A673 (cell line): ENCODE data around the gene SPIB. TPM values are rescaled to one million over a fixed set of nuclear protein-coding genes. Genes with fewer than 3 reads are reported as not detected.

ENCODE experiments used
- BruUV-seq: library from RNA; stranded (reverse); fragments of 400-500 nt; replicated peaks from 2 replicates; lab custom pipeline; 2021; lab: Mats Ljungman, UMichigan
- CTCF ChIA-PET: fragments of 300-600 bp; sonication (Branson Sonifier 250); formaldehyde crosslinking; loops from one replicate; lab custom pipeline; 2022; ENCODE audit warnings: antibody characterized with exemption; lab: Charles Lee
- POLR2A ChIA-PET: fragments of 300-600 bp; sonication (Branson Sonifier 250); formaldehyde crosslinking; loops from one replicate; lab custom pipeline; 2022; ENCODE audit warnings: antibody characterized with exemption; ENCODE audit not compliant: low non-redundant PET; lab: Charles Lee
- DNase-seq: peaks from one replicate; pipeline ENCODE4 v3.0.0-alpha.2; 2015; ENCODE audit warnings: low spot score
- H3K27ac ChIP-seq: fragments of 200-600 bp; sonication (generic); 2 replicates; pipeline ENCODE4 v1.5.1; 2016; ENCODE audit warnings: mixed run types, low read depth, mild to moderate bottlenecking, mixed read lengths, antibody characterized with exemption, low read length; ENCODE audit not compliant: poor library complexity, severe bottlenecking
- H3K27me3 ChIP-seq: fragments of 200-600 bp; sonication (generic); replicated peaks from 2 replicates; pipeline ENCODE4 v1.6.1; 2017; ENCODE audit warnings: mixed run types, low read depth, mild to moderate bottlenecking, mixed read lengths, antibody characterized with exemption, low read length; ENCODE audit not compliant: insufficient read depth, poor library complexity
- H3K36me3 ChIP-seq: fragments of 200-600 bp; sonication (generic); 2 replicates; pipeline ENCODE4 v1.6.1; 2016; ENCODE audit warnings: mixed run types, mild to moderate bottlenecking, mixed read lengths, antibody characterized with exemption, low read length; ENCODE audit not compliant: insufficient read depth, poor library complexity, severe bottlenecking
- H3K4me1 ChIP-seq: fragments of 200-600 bp; sonication (generic); 2 replicates; pipeline ENCODE4 v1.6.1; 2017; ENCODE audit warnings: mixed run types, mild to moderate bottlenecking, mixed read lengths, antibody characterized with exemption, low read length; ENCODE audit not compliant: insufficient read depth, poor library complexity, severe bottlenecking
- H3K4me3 ChIP-seq: fragments of 200-600 bp; sonication (generic); 2 replicates; pipeline ENCODE4 v1.5.1; 2016; ENCODE audit warnings: low read depth, mixed run types, mild to moderate bottlenecking, mixed read lengths, low read length; ENCODE audit not compliant: poor library complexity, severe bottlenecking
- H3K9me3 ChIP-seq: fragments of 200-600 bp; sonication (generic); 2 replicates; pipeline ENCODE4 v1.6.1; 2016; ENCODE audit warnings: mixed run types, low read depth, mild to moderate bottlenecking, mixed read lengths, antibody characterized with exemption, low read length; ENCODE audit not compliant: poor library complexity, severe bottlenecking
- EZH2 ChIP-seq: fragments of 200-600 bp; sonication (generic); IDR thresholded peaks from 2 replicates; pipeline ENCODE4 v1.6.1; 2017; ENCODE audit warnings: borderline replicate concordance, low read depth, mild to moderate bottlenecking, mixed read lengths, antibody characterized with exemption, low read length; ENCODE audit not compliant: poor library complexity, severe bottlenecking
- intact Hi-C: fragments of 100-400 bp; cut with micrococcal nuclease; formaldehyde crosslinking; loops from one replicate; pipeline ENCODE4 v1.10.0; 2022; ENCODE audit not compliant: unreplicated experiment
- total RNA-seq: library from RNA; stranded (reverse); gene quantifications from 2 replicates; pipeline ENCODE4 v1.2.3, GENCODE V29; 2021
- TF ChIP-seq, protein P1 (sequence below): fragments of 300-800, 200-600 bp; sonication (generic); conservative IDR thresholded peaks from 2 replicates; pipeline ENCODE4 v1.5.1; 2017; ENCODE audit warnings: low read depth, mild to moderate bottlenecking, antibody characterized with exemption, low read length, moderate library complexity, mixed read lengths

SPIB gene
- total RNA-seq, 1 experiment from 2014 or later: 0.75 TPM

DNA sequence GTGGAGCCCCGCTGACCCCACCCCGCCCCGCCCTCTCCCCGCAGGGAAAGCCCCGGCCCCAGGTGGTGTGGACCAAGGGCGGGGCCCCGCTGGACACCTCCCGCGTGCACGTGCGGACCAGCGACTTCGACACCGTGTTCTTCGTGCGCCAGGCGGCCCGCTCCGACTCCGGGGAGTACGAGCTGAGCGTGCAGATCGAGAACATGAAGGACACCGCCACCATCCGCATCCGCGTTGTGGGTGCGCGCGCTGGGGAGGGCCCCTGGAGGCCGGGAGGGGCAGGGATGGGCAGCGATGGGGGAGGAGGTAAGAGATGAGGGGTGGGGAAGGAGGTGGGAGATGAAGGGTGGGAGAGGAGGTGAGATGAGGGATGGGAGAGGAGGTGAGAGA lies 40.3 kb downstream of the SPIB start:
- Histone ChIP-seq H3K9me3 (no peaks in the 10 kb centered on the region), H3K27me3 (peaks cover 4% of the 10 kb centered on the region), H3K4me1 (peaks cover 5% of the 10 kb centered on the region), H3K36me3 (no peaks in the 10 kb centered on the region), H3K4me3 (no peak overlapping the region), H3K27ac (no peak overlapping the region)
- TF ChIP-seq, protein P1, sequence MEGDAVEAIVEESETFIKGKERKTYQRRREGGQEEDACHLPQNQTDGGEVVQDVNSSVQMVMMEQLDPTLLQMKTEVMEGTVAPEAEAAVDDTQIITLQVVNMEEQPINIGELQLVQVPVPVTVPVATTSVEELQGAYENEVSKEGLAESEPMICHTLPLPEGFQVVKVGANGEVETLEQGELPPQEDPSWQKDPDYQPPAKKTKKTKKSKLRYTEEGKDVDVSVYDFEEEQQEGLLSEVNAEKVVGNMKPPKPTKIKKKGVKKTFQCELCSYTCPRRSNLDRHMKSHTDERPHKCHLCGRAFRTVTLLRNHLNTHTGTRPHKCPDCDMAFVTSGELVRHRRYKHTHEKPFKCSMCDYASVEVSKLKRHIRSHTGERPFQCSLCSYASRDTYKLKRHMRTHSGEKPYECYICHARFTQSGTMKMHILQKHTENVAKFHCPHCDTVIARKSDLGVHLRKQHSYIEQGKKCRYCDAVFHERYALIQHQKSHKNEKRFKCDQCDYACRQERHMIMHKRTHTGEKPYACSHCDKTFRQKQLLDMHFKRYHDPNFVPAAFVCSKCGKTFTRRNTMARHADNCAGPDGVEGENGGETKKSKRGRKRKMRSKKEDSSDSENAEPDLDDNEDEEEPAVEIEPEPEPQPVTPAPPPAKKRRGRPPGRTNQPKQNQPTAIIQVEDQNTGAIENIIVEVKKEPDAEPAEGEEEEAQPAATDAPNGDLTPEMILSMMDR: no peak
- TF ChIP-seq EZH2: no peak
- DNase-seq: no peak
- ChIA-PET POLR2A (no interaction called here), CTCF (interaction anchor here (1.2 kb wide), 1 partner anchor 102 kb away, joined by 3 read pairs; no protein-coding TSS in a partner anchor)
- BruUV-seq: no TSS peak
- intact Hi-C loops: no loop called here

DNA sequence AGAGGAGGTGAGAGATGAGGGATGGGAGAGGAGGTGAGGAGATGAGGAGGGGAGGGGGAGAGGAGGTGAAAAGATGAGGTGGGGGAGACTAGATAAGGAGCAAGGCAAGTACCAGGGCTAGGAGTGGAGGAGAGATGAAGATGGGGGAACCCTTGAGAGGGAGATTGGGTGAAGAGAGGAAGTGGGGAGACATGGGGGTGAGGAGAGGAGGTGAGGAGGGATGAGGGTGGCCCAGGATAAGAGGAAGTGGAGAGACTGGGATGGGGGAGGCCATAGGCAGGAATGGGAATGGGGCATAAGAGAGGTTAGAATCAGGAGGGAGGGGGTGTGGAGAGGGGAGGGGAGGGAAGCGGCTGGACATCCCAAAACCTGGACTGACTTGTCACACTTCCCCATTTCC lies 40.9 kb downstream of the SPIB start:
- POLR2A ChIA-PET: no interaction called here
- no peak overlapping the region for H3K4me3 ChIP-seq
- TF ChIP-seq, protein P1: no peak
- TF ChIP-seq EZH2: no peak

DNA sequence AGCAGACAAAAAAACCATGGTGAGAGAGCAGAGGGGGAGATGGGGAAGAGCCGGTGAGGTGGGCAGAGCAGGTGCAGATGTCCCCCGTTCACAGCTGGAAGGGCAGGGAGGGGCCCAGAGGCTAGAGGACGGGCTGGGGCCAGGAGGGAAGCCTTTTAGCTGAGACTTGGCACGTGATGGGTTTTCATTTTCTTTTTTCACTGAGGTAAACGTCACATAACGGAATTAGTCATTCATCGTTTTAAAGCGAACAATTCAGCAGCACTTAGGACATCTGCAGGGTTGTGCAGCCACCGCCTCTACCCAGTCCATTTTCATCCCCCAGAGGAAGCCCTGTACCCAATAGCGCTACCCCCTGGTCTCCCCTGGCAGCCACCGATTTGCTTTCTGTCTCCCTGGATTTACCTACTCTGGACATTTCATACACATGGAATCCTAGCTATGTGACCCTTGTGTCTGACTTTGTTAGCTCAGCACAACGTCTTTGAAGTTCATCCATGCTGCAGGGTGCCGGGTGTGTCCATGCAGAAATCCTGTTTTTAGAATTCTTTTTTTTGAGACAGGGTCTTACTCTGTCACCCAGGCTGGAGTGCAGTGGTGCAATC lies 41.5 kb downstream of the SPIB start:
- peak; percentile 32 for DNase-seq
- H3K27me3 ChIP-seq: peaks cover 4% of the 10 kb centered on the region
- peaks cover 5% of the 10 kb centered on the region for H3K4me1 ChIP-seq
- H3K9me3 ChIP-seq: no peaks in the 10 kb centered on the region
- no peak for TF ChIP-seq EZH2
- TF ChIP-seq, protein P1: no peak
- H3K4me3 ChIP-seq: no peak overlapping the region
- ChIA-PET CTCF (interaction anchor here (0.9 to 1.5 kb wide), 4 partner anchors 13 to 206 kb away, joined by 3 to 8 read pairs (median 4); no protein-coding TSS in a partner anchor), POLR2A (no interaction called here)
- BruUV-seq: no TSS peak
- no peak overlapping the region for H3K27ac ChIP-seq
- intact Hi-C loops: loop anchor here (2.0 kb wide), 1 partner anchor 103 kb away; no protein-coding TSS in a partner anchor
- no peaks in the 10 kb centered on the region for H3K36me3 ChIP-seq

More for the DNA sequence above, 40.9 kb downstream of the SPIB start:
- CTCF ChIA-PET: interaction anchor here (0.9 kb wide), 1 partner anchor 206 kb away, joined by 3 read pairs; no protein-coding TSS in a partner anchor
- BruUV-seq: no TSS peak
- DNase-seq: no peak
- Histone ChIP-seq H3K27ac (no peak overlapping the region), H3K4me1 (peaks cover 5% of the 10 kb centered on the region), H3K36me3 (no peaks in the 10 kb centered on the region), H3K27me3 (peaks cover 4% of the 10 kb centered on the region), H3K9me3 (no peaks in the 10 kb centered on the region)
- intact Hi-C loops: loop anchor here (2.0 kb wide), 1 partner anchor 103 kb away; no protein-coding TSS in a partner anchor
